ENCODE data around the gene CELSR1.
"Not testable (repeated sequence)": the region's sequence is repeated elsewhere in the genome, so short reads cannot be mapped to it uniquely, and the experiment has no call there.

The CELSR1 gene

DNA sequence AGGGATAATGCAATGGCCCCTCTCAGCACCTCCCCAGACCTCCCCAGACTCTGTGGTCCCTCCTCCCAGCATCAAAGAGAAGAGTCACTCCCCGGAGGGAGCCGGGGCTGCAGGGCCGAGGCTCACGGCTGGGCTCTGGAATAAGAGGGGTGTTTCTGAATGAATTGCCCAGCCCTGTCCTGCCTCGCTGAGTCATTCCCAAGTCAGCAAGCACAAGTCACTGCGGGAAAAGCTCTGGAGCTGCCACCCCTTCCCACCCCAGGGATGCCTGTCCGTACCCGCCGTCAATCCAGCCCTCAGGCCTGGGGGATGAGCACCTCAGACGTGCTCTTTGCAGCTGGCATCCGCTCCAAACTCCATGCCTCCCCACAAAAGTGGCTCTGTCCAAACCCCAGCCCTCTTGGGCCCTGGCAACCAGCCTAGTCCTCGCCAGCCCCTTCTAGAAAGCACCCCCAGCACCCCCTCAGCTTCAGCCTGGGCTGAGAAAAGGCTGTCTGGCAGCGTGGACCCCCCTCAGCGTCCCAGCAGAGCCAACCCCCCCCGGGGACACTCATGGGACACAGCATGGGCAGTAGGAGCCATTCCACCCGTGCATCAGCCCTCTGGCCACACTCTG, 22.7 kb downstream of the CELSR1 start:
- no peak for DNase-seq (ENCODE audit: low read depth, low spot score)

DNA sequence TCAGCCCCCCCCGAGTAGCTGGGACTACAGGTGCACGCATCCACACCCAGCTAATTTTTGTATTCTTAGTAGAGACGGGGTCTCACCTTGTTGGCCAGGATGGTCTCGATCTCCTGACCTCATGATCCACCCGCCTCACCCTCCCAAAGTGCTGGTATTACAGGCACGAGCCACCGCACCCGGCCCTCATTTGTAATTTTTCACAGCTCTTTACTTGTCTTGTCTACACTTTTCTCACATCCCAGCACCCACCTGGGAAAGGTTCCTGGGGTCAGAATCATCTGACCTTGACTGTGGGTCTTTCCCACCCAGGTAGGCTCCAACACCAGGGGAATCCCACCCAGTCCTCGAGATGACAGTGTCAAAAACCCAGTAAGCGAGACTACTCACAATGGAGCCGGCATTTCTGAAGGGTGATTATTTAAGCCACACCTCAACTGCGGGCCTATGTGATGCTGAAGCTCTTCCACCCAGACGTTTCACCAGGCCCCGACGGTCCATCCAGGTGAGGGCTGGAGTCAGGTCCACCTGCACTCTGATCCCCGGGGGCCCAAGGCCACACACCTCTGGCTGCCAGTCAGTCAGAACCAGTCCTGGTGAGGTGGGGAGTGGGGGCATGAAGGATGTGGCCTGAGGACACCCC, 23.4 kb downstream of the CELSR1 start:
- no peak for DNase-seq (ENCODE audit: low read depth, low spot score)

DNA sequence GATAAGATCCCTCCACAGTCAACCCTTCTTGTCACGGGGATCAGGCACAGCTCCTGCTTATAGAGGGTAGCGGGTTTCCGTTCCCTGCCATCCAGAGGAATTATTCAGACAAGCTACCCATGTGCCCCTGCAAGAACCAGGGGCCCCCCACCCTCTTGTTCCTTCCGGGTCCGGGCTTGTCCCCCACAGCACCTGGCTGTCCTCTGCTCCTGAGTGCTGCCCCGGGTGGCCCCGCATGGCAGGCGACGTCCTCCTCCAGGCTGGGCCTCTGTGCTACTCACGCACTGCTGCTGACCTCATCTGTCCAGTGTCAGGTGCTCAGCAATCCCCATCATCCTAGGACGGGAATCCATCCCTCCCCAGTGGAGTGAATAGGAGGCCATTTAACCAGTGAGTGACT, 24.7 kb downstream of the CELSR1 start:
- no peak for DNase-seq (ENCODE audit: low read depth, low spot score)

DNA sequence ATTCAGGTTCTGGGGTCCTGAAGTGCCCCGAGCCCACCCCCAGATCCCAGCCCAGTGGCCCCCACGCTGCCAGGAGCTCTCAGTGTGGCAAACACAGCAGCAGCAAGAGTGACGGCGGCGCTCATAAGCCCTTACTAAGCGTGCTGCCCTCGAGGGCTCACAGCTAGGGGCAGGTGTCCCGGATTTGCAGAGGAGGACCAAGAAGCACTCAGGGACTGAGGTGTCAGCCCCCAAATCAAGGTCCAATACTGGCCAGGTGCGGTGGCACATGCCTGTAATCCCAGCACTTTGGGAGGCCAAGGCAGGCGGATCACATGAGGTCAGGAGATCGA, 25.4 kb downstream of the CELSR1 start:
- no peak for DNase-seq (ENCODE audit: low read depth, low spot score)

DNA sequence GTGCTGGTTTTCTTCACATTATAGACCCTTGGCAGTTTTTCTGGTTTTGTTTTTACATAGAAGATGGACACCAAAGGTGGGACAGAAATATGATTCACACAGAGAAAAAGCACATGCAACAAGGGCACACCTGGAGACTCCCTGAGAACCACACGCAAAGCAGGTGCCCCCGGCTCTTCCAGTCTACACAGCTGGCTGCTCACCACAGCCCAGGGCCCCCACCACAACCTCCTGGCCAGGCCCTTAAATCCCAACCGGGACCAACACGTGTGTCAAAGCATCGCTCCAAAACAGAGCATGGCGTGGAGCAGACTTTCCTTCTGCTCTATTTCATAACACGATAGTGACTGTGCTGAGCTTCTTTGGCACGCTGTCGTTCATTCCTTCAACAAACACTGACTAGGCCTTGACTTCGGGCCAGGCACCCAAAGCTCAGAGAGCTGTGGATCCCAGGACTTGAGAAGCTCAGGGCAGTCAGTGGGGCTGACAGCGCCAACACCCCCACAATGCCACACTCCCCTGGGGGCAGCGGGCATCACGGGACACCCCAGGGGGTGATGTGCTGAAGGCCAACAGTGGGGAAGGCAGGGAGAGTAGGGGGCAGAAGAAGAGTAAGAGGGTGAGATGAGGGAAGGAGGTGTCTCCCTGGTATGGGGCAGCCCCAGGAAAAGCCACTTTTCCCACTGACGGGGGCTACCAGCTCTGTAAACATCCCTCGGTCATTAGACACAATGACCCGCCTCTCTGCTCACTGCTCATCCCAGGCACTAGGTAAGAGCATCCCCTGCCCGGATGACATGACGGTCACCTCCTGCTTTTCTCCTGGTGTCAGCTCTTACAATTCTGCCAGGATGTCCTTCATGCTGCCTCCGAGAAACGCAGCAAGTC, 26.0 kb downstream of the CELSR1 start:
- DNase-seq (ENCODE audit: low read depth, low spot score) = no peak

DNA sequence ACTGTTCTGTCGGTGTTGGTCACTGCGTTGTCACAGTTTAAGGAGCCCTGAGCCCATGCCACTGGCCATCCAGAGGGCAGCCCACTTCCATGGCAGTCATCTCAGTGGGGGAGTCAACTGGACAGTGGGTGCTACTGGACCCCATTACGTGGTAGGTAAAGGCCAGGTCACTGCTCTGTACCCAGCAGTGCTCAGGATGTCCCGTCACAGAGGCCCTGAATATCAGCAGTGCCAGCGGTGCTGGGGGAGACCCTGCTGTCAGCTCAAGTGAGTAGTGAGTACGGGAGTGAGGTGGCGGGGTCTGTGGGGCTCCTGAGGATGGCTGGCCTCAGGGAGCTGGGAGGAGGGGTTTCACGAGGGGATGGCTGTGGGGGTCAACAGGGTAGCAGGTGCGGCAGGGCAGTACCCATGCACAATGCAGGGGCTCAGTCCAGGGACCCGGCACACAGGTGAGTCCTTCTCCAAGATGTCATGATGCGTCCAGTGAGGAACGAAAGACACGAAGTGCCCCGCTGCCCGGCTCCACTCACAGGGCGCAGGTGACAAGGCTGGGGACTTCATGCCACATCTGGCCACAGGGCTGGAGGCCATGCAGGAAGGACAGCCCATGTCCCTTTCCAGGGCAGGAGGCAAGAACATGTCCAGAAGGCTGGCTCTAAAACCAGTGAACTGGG, 27.9 kb downstream of the CELSR1 start:
- DNase-seq (ENCODE audit: low read depth, low spot score) = no peak

DNA sequence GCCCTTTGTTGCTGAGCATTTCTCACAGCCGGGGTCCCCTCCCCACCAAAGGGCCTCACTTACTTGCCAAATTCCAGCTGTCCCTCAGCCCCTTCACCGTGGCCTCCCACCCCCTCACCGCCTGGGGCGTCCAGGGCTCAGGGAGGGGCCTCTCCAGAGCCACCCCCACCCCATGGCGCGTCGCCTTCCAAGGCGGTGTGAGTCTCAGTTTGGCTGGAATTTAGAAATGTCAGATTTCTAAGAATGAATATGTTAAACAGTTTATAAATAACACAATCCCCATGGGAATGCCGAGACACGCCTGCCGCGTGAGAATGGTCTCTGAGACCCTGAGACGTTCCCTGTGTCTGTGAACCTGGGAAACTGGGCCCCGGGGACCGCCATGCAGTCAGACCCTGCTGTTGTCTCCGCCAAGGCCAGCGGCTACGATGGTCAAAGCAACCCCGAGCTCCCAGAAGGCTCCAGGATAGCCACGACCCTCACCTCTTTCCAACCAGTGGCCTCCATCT, 28.9 kb downstream of the CELSR1 start:
- no peak for DNase-seq (ENCODE audit: low read depth, low spot score)

DNA sequence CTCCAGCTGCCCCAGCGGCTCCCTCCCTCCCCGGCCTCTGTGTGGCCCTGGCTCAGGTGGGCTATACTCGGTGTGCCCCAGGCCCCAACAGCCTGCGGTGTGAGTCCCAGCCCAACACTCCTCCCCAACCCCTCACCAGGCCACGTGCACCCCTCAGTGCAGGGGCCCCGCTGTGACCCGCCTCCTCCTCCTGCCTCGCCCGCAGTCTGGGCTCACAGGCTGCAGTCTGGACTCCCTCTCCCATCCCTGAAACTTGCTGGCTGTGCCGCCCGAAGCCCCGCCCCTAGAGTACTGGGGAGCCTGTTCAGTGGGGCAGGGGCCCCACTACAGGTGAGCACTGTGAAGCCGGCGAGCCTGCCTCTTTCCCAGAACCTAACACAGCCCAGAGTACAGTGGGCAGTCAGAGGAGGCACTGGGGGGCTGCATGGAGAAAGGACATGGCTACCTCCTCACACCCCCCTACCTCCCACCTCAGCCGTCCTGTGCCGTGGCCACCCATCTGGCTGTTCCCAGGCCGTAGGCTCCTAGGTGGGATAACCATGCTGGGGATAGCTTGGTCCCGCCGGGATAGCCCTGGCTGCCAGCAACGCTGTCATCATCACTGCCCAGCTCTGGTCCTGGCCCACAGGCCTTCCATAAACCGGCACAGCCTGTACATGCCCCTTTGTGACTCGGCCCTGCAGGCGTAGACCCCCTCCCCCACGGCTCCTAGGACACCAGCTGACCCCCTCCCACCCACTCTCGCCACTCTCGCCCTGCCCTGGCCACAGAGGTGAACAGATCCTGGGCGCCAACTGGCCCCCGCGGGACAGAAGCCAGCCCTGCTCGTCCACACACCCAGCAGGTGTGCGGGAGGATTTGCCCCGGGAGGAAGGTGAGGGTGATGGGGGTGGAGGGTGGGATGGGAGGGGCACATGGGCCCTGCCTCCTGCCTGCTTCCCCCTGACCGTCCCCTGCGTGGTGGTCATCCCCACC, 29.7 kb downstream of the CELSR1 start:
- no peak for DNase-seq (ENCODE audit: low read depth, low spot score)

DNA sequence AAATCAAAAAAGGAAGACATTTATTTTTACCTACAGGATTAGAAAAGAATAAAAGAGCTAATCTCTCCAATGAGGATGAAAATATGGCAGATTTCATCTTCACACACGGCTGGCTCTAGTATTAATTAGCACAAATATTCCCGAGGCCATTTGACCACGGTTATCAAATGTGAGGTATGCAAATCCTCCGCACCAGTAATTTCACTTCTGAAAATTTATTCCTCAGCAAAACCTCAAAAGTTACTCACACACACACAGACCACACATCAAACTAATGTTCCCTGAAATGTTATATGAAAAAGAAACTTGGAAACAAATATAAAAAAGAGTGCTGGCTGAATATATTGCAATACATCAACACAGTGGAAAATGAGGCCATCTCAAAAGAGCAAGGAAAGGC, 32.8 kb downstream of the CELSR1 start:
- no peak for DNase-seq (ENCODE audit: low read depth, low spot score)

DNA sequence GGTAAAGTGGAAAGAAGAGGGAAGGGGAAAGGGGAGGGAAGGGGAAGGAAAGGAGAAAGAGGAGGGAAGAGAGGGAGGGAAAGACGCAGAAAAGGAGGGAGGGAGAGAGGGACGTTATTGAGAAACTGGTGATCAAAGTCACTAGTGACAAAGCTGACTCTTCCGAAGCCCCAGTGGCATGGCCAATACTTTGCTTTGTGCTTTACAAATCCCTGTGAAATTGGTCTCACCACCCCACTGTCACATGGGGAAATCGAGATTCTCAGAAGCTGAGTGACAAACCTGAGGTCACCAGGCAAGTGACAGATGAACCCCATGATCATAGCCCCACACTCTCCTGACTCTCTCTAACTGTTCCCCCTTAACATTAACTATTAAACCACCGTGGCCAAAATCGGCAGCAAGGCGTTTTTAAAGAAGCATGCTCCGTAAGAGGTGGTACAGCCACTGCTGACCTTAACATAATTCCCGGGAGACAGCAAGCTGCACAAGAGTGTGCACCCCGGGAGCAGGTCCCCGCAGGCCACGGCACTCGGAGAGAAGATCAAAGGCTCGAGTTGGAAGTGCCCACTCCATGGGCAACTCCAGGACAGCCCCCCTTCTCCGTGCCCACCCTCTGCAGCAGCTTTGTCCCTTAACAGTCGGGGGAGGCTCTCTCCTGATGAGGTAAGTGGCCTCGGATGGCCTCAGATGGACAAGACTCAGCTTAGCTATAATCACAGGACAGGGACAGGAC, 34.8 kb downstream of the CELSR1 start:
- no peak for DNase-seq (ENCODE audit: low read depth, low spot score)

DNA sequence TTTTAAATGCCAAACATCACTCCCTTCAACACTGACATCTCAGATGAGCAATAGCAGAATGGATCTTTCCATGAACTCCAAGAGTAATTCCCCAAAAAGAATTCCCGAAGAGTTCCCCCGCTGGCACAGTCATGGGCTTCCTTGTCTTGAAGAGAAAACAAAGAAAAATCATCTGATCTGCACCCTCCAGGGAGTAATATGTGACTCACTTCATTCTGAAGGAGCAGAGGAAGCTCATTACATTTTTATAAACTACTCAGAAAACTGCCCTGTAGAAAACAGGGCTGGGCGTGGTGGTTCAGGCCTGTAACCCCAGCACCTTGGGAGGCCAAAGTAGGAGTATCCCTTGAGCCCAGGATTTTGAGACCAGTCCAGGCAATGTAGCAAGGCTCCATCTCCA, 35.7 kb downstream of the CELSR1 start:
- peak; percentile 60 for DNase-seq (ENCODE audit: low read depth, low spot score)

DNA sequence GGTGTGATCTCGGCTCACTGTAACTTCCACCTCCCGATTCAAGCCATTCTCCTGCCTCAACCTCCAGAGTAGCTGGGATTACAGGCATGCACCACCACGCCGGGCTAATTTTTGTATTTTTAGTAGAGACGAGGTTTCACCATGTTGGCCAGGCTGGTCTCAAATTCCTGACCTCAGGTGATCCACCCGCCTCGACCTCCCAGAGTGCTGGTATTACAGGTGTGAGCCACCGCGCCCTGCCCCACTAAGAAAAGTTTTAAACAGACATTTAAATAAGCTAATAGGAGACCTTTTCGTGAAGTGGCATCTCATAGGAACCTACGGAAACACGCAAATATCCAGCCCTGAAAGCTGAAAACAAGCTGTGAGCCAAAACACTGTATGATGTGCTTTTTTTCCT, 36.2 kb downstream of the CELSR1 start:
- DNase-seq (ENCODE audit: low read depth, low spot score) = not testable (repeated sequence)

DNA sequence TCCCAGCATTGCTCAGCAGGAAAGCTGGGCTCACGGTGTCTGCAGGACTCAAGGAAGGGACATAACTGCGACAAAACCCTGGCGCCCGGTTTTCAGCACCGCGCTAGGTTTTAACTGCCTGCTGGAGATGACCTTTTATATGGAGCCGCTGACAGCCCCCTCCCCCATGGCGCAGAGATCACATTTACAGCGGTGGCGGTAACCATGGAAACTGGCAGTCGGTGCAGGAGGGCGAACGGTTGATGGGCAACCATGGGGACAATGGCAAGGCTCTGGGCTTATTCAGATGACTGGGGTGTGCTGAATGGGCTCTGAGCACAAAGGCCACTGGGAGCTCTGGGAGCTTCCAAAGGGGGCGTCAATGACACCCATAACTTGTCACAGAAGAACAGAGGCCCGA, 37.2 kb downstream of the CELSR1 start:
- no peak for DNase-seq (ENCODE audit: low read depth, low spot score)

DNA sequence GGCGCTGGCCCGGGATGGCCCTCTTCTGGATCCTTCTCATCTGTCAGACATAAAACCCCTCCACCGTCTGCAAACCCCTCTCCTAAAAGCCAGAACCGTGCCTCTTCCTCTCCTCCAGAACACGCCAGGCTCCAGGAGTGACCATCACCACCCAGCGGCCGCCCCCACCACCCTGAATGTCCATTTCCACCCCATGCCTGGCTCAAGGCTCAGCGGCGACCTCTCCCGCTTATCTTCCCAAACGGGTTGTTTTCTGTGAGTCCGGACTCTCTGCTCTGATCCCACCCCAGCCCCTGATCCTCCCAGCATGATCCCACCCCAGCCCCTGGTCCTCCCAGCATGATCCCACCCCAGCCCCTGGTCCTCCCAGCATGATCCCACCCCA, 37.6 kb downstream of the CELSR1 start:
- DNase-seq (ENCODE audit: low read depth, low spot score) = no peak

DNA sequence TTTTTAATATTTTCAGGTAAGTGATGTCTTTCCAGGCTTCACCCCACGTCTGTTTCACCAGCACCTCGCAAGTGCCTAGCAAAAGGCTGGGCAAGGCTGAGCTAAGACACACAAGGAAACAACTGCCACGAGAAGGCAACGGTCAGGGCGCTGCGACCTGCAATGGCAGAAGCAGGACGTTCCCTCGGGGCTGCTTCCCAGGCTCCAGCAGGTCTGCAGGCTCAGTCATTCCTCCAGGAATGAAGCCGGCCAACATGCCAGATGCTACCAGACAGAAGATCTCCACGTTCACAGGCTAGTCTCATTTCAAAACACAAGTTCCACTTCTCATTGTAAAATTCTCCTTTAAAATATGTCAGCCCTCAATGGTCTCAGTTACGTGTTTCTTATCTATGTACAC, 45.5 kb downstream of the CELSR1 start:
- no peak for DNase-seq (ENCODE audit: low read depth, low spot score)

DNA sequence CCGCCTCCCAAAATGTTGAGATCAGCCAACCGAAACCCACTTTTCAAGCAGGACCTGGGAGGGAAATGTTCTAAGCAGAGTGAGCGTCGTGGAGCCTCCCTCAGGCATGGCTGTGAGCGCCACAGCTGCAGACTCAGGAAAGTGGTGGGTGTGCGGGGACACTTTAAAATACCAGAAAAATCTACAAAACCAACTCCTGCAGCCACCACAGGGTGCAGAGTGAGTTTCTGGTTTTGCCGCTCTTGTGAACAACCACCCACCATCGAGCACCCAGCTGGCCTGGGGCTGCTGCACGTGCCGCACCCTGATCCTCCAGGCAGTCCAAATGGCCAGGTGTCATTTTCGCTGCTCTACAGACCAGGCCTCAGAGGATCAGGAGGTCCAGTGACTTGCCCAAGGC, 46.9 kb downstream of the CELSR1 start:
- no peak for DNase-seq (ENCODE audit: low read depth, low spot score)

DNA sequence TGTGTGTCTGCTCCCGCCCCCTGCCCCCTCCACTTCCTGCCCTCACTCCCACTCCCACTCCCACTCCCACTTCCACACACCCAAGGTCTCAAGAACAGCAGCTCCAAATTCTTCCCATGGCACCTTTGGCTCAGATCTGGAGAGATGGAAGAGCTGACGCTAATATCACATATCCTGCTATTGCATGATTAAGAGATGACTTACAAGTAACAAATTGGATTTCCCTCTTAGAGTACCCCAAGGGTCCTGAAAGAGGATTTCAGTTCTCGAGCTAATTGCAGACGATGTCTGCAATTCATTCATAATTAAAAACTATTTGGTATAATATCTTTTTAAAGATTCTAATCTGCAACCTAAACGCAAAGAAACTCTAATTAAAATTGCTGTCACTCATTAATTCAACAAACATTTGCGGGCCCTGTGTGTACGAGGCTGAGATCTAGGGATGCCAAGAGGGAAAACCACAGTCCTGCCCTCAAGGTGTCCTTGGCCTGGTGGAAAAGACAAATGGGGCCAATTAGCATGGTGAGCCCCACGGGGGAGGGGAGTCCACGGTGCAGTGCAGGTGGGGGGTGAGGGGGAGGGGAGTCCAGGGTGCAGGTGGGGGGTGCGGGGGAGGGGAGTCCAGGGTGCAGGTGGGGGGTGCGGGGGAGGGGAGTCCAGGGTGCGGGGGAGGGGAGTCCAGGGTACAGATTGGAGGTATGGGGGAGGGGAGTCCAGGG, 50.3 kb downstream of the CELSR1 start:
- no peak for DNase-seq (ENCODE audit: low read depth, low spot score)

DNA sequence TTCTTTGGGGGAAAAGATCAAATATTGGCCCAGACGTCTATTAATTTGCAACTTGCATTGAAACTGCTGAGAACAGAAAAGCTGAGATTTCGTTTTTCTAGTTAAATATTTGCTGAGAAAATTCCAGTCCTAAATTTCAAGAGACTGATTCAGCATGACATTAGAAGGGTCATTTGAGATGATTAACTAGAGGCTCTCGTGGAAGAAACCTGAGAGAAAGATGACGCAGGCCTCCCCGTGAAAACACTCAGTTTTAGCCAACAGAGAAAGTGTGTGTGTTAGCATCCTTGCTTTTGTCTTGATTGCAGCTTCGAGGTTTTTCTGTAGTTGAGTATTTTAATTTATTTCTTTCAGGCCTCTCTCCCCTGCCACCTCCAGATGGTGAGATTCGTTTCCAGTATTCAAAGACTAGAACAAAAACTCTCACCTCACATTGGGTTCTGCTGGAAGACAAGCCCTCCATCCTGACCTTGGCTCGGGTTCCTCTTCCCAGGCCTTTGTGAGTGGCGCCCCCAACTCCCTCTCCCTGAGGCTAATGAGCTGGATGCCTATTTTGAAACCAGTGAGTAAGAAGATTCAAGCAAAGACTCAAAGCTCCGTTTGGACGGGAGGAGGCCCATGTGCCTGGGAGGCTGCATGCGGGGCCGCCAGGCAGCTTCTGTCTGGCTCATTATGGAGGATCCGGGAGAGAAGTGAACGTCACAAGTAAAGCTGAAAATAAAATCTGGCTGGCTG, 52.4 kb downstream of the CELSR1 start:
- no peak for DNase-seq (ENCODE audit: low read depth, low spot score)

All from brain pericyte (primary cell).